Central memory CD8-positive, alpha-beta T cell (primary cell): ENCODE measurements around the gene GNB1.

Source experiments
- ATAC-seq: fragments of 150-1000 bp; cut with Tn5 transposase; replicated peaks from 2 replicates; pipeline ENCODE4 v1.10.0; 2022; ENCODE audit warnings: mild to moderate bottlenecking, moderate FRiP score, moderate number of reproducible peaks; ENCODE audit not compliant: poor library complexity, severe bottlenecking; ENCODE audit errors: extremely low read depth
- DNase-seq, 2 donors: peaks; one replicate each; pipeline ENCODE4 v3.0.0; 2021; ENCODE audit warnings: low spot score in 2 of 2
- H3K27ac Mint-ChIP-seq: one replicate; pipeline ENCODE4 v1.8.0; 2022; ENCODE audit warnings: low read depth, mild to moderate bottlenecking, moderate library complexity, mixed read lengths
- H3K27me3 Mint-ChIP-seq: one replicate; pipeline ENCODE4 v1.8.0; 2022; ENCODE audit warnings: mixed read lengths
- H3K36me3 Mint-ChIP-seq: one replicate; pipeline ENCODE4 v1.8.0; 2022; ENCODE audit warnings: mild to moderate bottlenecking, moderate library complexity, mixed read lengths; ENCODE audit not compliant: insufficient read depth
- H3K4me1 Mint-ChIP-seq: one replicate; pipeline ENCODE4 v1.8.0; 2022; ENCODE audit warnings: mixed read lengths
- H3K4me3 Mint-ChIP-seq: one replicate; pipeline ENCODE4 v1.8.0; 2022; ENCODE audit warnings: mild to moderate bottlenecking, moderate library complexity, mixed read lengths
- H3K9me3 Mint-ChIP-seq: one replicate; pipeline ENCODE4 v1.8.0; 2022; ENCODE audit warnings: mixed read lengths

Gene GNB1

GRCh38 chr1:1764876-1765470 is 125.9 kb downstream of the GNB1 start:
- Mint-ChIP-seq H3K4me3 (no peak overlapping the region), H3K36me3 (peaks cover 44% of the 10 kb centered on the region), H3K4me1 (peaks cover 7% of the 10 kb centered on the region), H3K27me3 (no peaks in the 10 kb centered on the region), H3K27ac (no peak overlapping the region), H3K9me3 (no peaks in the 10 kb centered on the region)
- ATAC-seq, result no peak
- no peak for DNase-seq

DNA sequence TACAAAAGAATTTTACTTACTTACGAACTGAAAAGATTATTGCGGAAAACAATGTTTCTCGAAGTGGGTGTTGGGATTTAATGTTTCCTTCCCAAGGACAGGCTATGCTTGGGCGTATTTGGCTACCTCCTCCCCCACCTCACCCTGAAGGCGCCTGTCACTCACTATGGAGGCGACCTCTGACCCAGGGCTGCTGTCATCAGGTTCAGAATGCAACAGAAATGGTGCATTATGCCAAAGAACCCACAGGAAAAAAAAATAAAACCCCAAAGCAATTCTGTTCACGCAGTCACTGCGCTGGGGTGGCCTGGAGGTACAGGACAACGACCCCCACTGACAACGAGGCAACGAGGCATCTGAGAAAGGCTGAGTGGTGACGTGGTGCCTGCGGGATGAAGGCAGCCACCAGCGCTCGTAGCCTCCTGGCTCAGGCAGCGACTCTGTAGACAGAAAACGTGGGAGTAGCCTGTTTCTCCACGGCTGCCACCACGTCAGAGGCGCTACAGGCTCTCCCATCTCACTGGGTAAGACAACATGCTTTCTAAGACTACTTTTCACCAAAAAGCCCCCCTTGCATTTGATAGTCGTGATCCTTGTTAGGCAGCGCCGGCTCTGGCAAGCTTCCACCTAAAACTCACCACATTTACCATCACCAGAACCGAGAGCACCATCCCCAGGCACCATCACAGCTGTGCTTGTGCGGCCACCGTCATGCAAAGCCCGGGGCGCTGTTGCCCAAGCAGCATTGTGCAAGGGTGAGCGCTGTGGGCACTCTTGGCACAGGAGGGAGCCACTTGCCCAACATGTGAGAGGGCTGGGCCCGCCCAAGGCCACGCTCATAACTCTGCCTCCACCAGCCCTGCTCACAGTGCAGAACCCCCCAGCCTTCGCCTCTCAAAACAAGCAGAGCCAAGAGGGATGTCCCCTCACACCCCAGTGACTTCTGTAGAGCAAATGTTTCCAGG is 126.9 kb downstream of the GNB1 start:
- Mint-ChIP-seq H3K36me3 (peaks cover 48% of the 10 kb centered on the region), H3K27ac (peak overlapping the region; percentile 62), H3K27me3 (no peaks in the 10 kb centered on the region), H3K4me3 (no peak overlapping the region), H3K4me1 (peaks cover 7% of the 10 kb centered on the region), H3K9me3 (no peaks in the 10 kb centered on the region)
- ATAC-seq (no peak), DNase-seq (no peak)

DNA sequence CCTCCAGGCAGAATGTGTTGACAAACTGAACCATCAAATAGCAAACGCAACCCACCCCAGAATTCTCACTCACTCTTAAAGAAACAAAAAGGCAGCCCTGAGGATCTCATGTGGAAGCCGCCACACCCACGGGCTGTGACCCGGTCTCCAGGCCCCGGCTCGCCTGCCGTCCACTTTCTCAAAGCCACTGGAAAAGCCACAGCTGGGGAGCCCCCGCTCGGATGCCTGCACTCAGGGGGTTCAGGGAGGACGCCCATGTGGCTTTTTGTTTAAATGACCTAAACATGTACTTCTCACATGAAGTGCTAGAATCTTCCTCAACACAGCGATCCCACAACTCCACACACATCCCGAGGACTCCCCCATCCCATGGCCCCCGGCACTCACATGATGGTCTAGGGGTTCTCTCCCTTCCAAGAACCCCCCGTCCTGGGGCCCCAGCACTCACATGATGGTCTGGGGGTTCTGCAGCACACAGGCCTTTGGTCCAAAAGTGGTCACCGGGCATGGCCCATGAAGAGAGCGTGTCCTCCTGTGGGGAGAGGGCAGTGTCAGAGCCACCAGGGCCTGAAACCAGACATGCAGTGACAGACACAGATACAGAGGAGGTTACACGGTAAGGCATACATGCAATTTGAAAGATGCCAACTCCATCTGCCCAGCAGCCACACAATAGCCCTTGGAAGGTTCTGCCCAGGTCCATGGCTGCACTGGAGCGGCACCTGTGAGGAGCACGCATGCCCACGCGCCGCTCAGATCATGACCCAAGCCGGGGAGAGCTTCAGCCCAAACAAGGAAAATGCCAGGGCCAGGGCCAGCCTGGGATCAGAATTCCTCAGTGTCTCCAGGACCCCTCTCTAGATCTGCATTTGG is 129.1 kb downstream of the GNB1 start:
- Mint-ChIP-seq H3K4me1 (no peaks in the 10 kb centered on the region), H3K36me3 (peaks cover 45% of the 10 kb centered on the region), H3K27me3 (no peaks in the 10 kb centered on the region), H3K4me3 (no peak overlapping the region), H3K9me3 (no peaks in the 10 kb centered on the region), H3K27ac (no peak overlapping the region)
- DNase-seq, result no peak
- ATAC-seq, result no peak

DNA sequence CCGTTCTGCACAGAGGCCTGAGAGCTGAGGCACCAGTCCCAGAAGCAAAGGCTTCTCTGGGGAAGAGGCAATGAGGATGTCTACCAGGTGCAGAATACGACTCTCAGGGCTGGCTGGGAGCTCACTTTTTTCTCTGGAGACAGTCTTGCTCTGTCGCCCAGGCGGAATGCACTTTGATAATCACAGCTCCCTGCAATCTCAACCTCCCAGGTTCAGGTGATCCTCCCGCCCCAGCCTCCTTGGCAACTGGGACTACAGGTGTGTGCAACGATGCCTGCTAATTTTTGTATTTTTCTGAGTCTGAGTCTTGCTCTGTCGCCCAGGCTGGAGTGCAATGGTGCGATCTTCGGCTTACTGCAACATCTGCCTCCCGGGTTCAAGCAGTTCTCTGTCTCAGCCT is 130.2 kb downstream of the GNB1 start:
- DNase-seq, result no peak
- no peak for ATAC-seq
- peaks cover 44% of the 10 kb centered on the region for H3K36me3 Mint-ChIP-seq
- H3K4me1 Mint-ChIP-seq, result no peaks in the 10 kb centered on the region
- no peaks in the 10 kb centered on the region for H3K9me3 Mint-ChIP-seq
- H3K27me3 Mint-ChIP-seq, result no peaks in the 10 kb centered on the region
- H3K27ac Mint-ChIP-seq, result no peak overlapping the region
- no peak overlapping the region for H3K4me3 Mint-ChIP-seq

GRCh38 chr1:1760345-1760650 is 130.6 kb downstream of the GNB1 start:
- no peak overlapping the region for H3K27ac Mint-ChIP-seq
- H3K36me3 Mint-ChIP-seq, result peaks cover 44% of the 10 kb centered on the region
- H3K4me3 Mint-ChIP-seq, result no peak overlapping the region
- DNase-seq (no peak), ATAC-seq (no peak)
- no peaks in the 10 kb centered on the region for H3K9me3 Mint-ChIP-seq
- H3K27me3 Mint-ChIP-seq, result no peaks in the 10 kb centered on the region
- no peaks in the 10 kb centered on the region for H3K4me1 Mint-ChIP-seq

DNA sequence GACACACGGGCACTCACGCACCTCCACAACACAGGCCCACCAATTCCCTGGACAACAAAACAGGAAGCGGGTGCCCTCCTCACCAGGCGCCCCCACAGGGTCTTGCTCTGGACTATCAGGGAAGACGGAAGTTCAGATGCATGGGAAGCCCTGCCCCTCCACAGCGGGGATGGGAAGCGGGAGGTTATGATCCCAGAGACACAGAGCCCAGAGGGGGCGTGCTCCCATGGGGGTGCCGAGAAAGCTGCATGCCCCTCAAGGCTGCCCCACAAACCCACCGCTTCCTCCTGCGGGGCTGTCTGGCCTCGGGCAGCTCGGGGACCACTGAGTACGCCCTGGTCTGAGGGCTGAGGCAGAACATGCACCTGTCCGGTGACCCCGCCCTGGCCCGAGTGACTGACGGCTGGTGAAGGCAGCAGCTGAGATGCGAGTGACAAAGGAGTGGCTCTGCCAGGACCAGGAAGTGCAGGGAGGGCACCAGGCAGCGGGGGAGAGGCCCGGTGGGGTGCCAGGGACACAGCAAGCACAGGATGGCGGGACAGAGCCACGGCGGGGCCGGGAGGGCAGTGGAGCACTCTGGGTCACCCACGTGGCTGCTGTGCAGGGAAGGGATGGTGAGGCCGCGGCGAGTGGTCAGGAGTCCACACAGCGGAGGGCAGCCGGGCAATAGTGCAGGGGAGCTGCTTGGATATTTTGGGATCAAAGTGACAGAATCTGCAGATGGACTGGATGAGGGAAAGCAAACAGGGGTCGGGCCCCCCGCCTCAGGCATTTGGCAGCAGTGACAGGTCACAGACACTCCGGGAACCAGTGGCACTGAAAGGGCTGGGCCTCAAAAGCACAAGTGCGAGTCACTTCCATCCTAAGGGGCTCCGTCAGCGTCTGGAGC is 131.2 kb downstream of the GNB1 start:
- ATAC-seq, result no peak
- DNase-seq, result no peak
- H3K27me3 Mint-ChIP-seq, result no peaks in the 10 kb centered on the region
- no peaks in the 10 kb centered on the region for H3K4me1 Mint-ChIP-seq
- peak overlapping the region; percentile 78 for H3K27ac Mint-ChIP-seq
- H3K4me3 Mint-ChIP-seq, result no peak overlapping the region
- H3K36me3 Mint-ChIP-seq, result peaks cover 44% of the 10 kb centered on the region
- H3K9me3 Mint-ChIP-seq, result no peaks in the 10 kb centered on the region

- H3K9me3 Mint-ChIP-seq, result no peaks in the 10 kb centered on the region
Observed at GRCh38 chr1:1758692-1759455, 132.0 kb downstream of the GNB1 start.

GRCh38 chr1:1758059-1758621 is 132.7 kb downstream of the GNB1 start:
- Mint-ChIP-seq H3K27me3 (no peaks in the 10 kb centered on the region), H3K9me3 (no peaks in the 10 kb centered on the region), H3K27ac (no peak overlapping the region), H3K4me3 (no peak overlapping the region), H3K4me1 (no peaks in the 10 kb centered on the region), H3K36me3 (peaks cover 32% of the 10 kb centered on the region)
- ATAC-seq (no peak), DNase-seq (no peak)

More at GRCh38 chr1:1758692-1759455, 132.0 kb downstream of the GNB1 start:
- Mint-ChIP-seq H3K4me3 (no peak overlapping the region), H3K4me1 (no peaks in the 10 kb centered on the region), H3K27ac (peak overlapping the region; percentile 78), H3K36me3 (peaks cover 39% of the 10 kb centered on the region), H3K27me3 (no peaks in the 10 kb centered on the region)
- DNase-seq, result no peak
- ATAC-seq, result no peak

GRCh38 chr1:1757422-1758058 is 133.3 kb downstream of the GNB1 start:
- no peaks in the 10 kb centered on the region for H3K4me1 Mint-ChIP-seq
- no peak overlapping the region for H3K27ac Mint-ChIP-seq
- H3K9me3 Mint-ChIP-seq, result no peaks in the 10 kb centered on the region
- no peak for ATAC-seq
- no peak overlapping the region for H3K4me3 Mint-ChIP-seq
- peaks cover 28% of the 10 kb centered on the region for H3K36me3 Mint-ChIP-seq
- no peaks in the 10 kb centered on the region for H3K27me3 Mint-ChIP-seq
- DNase-seq, result no peak

GRCh38 chr1:1756661-1757421 is 134.0 kb downstream of the GNB1 start:
- Mint-ChIP-seq H3K27me3 (no peaks in the 10 kb centered on the region), H3K36me3 (peaks cover 23% of the 10 kb centered on the region), H3K9me3 (no peaks in the 10 kb centered on the region), H3K4me3 (no peak overlapping the region), H3K4me1 (no peaks in the 10 kb centered on the region), H3K27ac (no peak overlapping the region)
- DNase-seq, result no peak
- no peak for ATAC-seq
